ENCODE results near the gene NEK6. TPM values are rescaled to one million over a fixed set of nuclear protein-coding genes. Genes with fewer than 3 reads are reported as not detected.

The NEK6 gene
- total RNA-seq, 1 donor from 2014 or later, result 43.9 TPM

- H3K4me3 Mint-ChIP-seq (ENCODE audit: unreplicated experiment), result no peak overlapping the region
- peaks cover 13% of the 10 kb centered on the region for H3K27me3 Mint-ChIP-seq (ENCODE audit: unreplicated experiment)
- H3K9me3 Mint-ChIP-seq (ENCODE audit: unreplicated experiment), result no peaks in the 10 kb centered on the region
- no peak for TF ChIP-seq CTCF (IDR thresholded peaks at IDR 0.05; ENCODE audit: unreplicated experiment)
- no peak for DNase-seq (ENCODE audit: low spot score)
- no peaks in the 10 kb centered on the region for H3K4me1 Mint-ChIP-seq (ENCODE audit: unreplicated experiment)
- no peak overlapping the region for H3K27ac Mint-ChIP-seq (ENCODE audit: unreplicated experiment)
- peaks cover 10% of the 10 kb centered on the region for H3K36me3 Mint-ChIP-seq (ENCODE audit: low read depth, unreplicated experiment)
Observed at GRCh38 chr9:124346347-124347163, 88.8 kb downstream of the NEK6 start.

GRCh38 chr9:124347206-124347967 is 89.6 kb downstream of the NEK6 start:
- H3K36me3 Mint-ChIP-seq (ENCODE audit: low read depth, unreplicated experiment), result peaks cover 18% of the 10 kb centered on the region
- no peak overlapping the region for H3K27ac Mint-ChIP-seq (ENCODE audit: unreplicated experiment)
- peaks cover 13% of the 10 kb centered on the region for H3K27me3 Mint-ChIP-seq (ENCODE audit: unreplicated experiment)
- TF ChIP-seq CTCF (IDR thresholded peaks at IDR 0.05; ENCODE audit: unreplicated experiment), result no peak
- DNase-seq (ENCODE audit: low spot score), result no peak
- no peak overlapping the region for H3K4me3 Mint-ChIP-seq (ENCODE audit: unreplicated experiment)
- no peaks in the 10 kb centered on the region for H3K4me1 Mint-ChIP-seq (ENCODE audit: unreplicated experiment)
- H3K9me3 Mint-ChIP-seq (ENCODE audit: unreplicated experiment), result no peaks in the 10 kb centered on the region

GRCh38 chr9:124347968-124348358 is 90.2 kb downstream of the NEK6 start:
- Mint-ChIP-seq H3K4me1 (ENCODE audit: unreplicated experiment) (no peaks in the 10 kb centered on the region), H3K27me3 (ENCODE audit: unreplicated experiment) (peaks cover 13% of the 10 kb centered on the region), H3K4me3 (ENCODE audit: unreplicated experiment) (no peak overlapping the region), H3K9me3 (ENCODE audit: unreplicated experiment) (no peaks in the 10 kb centered on the region), H3K27ac (ENCODE audit: unreplicated experiment) (peak overlapping the region; percentile 48), H3K36me3 (ENCODE audit: low read depth, unreplicated experiment) (peaks cover 22% of the 10 kb centered on the region)
- no peak for DNase-seq (ENCODE audit: low spot score)
- TF ChIP-seq CTCF (IDR thresholded peaks at IDR 0.05; ENCODE audit: unreplicated experiment), result no peak

GRCh38 chr9:124348363-124348762 is 90.6 kb downstream of the NEK6 start:
- no peaks in the 10 kb centered on the region for H3K4me1 Mint-ChIP-seq (ENCODE audit: unreplicated experiment)
- H3K9me3 Mint-ChIP-seq (ENCODE audit: unreplicated experiment), result no peaks in the 10 kb centered on the region
- H3K27ac Mint-ChIP-seq (ENCODE audit: unreplicated experiment), result peak overlapping the region; percentile 48
- TF ChIP-seq CTCF (IDR thresholded peaks at IDR 0.05; ENCODE audit: unreplicated experiment), result no peak
- H3K4me3 Mint-ChIP-seq (ENCODE audit: unreplicated experiment), result no peak overlapping the region
- peaks cover 24% of the 10 kb centered on the region for H3K36me3 Mint-ChIP-seq (ENCODE audit: low read depth, unreplicated experiment)
- DNase-seq (ENCODE audit: low spot score), result no peak
- peaks cover 16% of the 10 kb centered on the region for H3K27me3 Mint-ChIP-seq (ENCODE audit: unreplicated experiment)

- no peaks in the 10 kb centered on the region for H3K4me1 Mint-ChIP-seq (ENCODE audit: unreplicated experiment)
- H3K9me3 Mint-ChIP-seq (ENCODE audit: unreplicated experiment), result no peaks in the 10 kb centered on the region
- peaks cover 28% of the 10 kb centered on the region for H3K36me3 Mint-ChIP-seq (ENCODE audit: low read depth, unreplicated experiment)
- no peak for DNase-seq (ENCODE audit: low spot score)
- H3K27me3 Mint-ChIP-seq (ENCODE audit: unreplicated experiment), result peaks cover 14% of the 10 kb centered on the region
- no peak overlapping the region for H3K4me3 Mint-ChIP-seq (ENCODE audit: unreplicated experiment)
- TF ChIP-seq CTCF (IDR thresholded peaks at IDR 0.05; ENCODE audit: unreplicated experiment), result no peak
- H3K27ac Mint-ChIP-seq (ENCODE audit: unreplicated experiment), result no peak overlapping the region
Observed at GRCh38 chr9:124348831-124349230, 91.1 kb downstream of the NEK6 start.
